Cardiac muscle cell (in vitro differentiated cells and primary cell): ENCODE results near the gene FGD3. TPM values are rescaled to one million over a fixed set of nuclear protein-coding genes. Genes with fewer than 3 reads are reported as not detected.

ENCODE experiments used
- DNase-seq, 2 donors: peaks; one replicate each; pipeline versions ENCODE4 v3.0.0 to v3.0.0-alpha.2; 2010 to 2017; ENCODE audit warnings: low read depth in 1 of 2, low spot score in 1 of 2
- H3K27ac ChIP-seq: fragments of 200-600 bp; sonication (generic); 2 replicates; pipeline ENCODE4 v1.5.1; 2016
- H3K27me3 ChIP-seq: fragments of 200-600 bp; sonication (generic); 2 replicates; pipeline ENCODE4 v1.6.0; 2016; ENCODE audit warnings: control low read depth
- H3K36me3 ChIP-seq: fragments of 200-600 bp; sonication (generic); 2 replicates; pipeline ENCODE4 v1.5.1; 2016; ENCODE audit warnings: control low read depth
- H3K4me1 ChIP-seq: fragments of 200-600 bp; sonication (generic); 2 replicates; pipeline ENCODE4 v1.8.1; 2017; ENCODE audit warnings: low read depth, mild to moderate bottlenecking, mixed run types
- H3K4me3 ChIP-seq: fragments of 200-600 bp; sonication (generic); 2 replicates; pipeline ENCODE4 v1.5.1; 2016; ENCODE audit warnings: mild to moderate bottlenecking
- H3K9me3 ChIP-seq: fragments of 200-600 bp; sonication (generic); 2 replicates; pipeline ENCODE4 v1.5.1; 2017; ENCODE audit warnings: low read depth, mild to moderate bottlenecking, control low read depth
- CTCF ChIP-seq: IDR thresholded peaks from 2 replicates; pipeline ENCODE4 v1.5.1; 2012; ENCODE audit warnings: low read depth, mild to moderate bottlenecking, low read length
- polyA plus RNA-seq: library from polyadenylated mRNA; unstranded; fragments of >200 nt; fragmentation: Nextera tagmentation; extraction: Ambion mirVana; gene quantifications from 2 replicates; pipeline ENCODE4 v1.2.1, GENCODE V29; 2016
- total RNA-seq: library from RNA; depleted of rRNA; stranded (reverse); fragments of >200 nt; gene quantifications from 2 replicates; pipeline ENCODE4 v1.2.3, GENCODE V29; 2016

FGD3 gene
- total and polyA plus RNA-seq, 2 experiments from 2014 or later, result 0.18 TPM; not detected in 1

- H3K4me3 ChIP-seq, result peak overlapping the region; percentile 13
- peaks cover 16% of the 10 kb centered on the region for H3K27me3 ChIP-seq
- H3K9me3 ChIP-seq, result no peaks in the 10 kb centered on the region
- no peak overlapping the region for H3K27ac ChIP-seq
- H3K36me3 ChIP-seq, result no peaks in the 10 kb centered on the region
- no peak for TF ChIP-seq CTCF
- no peak for DNase-seq
- H3K4me1 ChIP-seq, result no peaks in the 10 kb centered on the region
These were observed 111.8 kb downstream of the FGD3 start for GRCh38 chr9:93059011-93059714.

- TF ChIP-seq CTCF, result no peak
- DNase-seq, result no peak
- Histone ChIP-seq H3K27ac (no peak overlapping the region), H3K9me3 (no peaks in the 10 kb centered on the region), H3K4me1 (no peaks in the 10 kb centered on the region), H3K4me3 (no peak overlapping the region), H3K27me3 (peaks cover 16% of the 10 kb centered on the region), H3K36me3 (no peaks in the 10 kb centered on the region)
These were observed 112.6 kb downstream of the FGD3 start for GRCh38 chr9:93059715-93060578.

GRCh38 chr9:93060746-93061259 is 113.5 kb downstream of the FGD3 start:
- H3K27ac ChIP-seq, result no peak overlapping the region
- DNase-seq, result peak in 1 of 2 donors; percentile 81
- H3K36me3 ChIP-seq, result no peaks in the 10 kb centered on the region
- H3K4me1 ChIP-seq, result no peaks in the 10 kb centered on the region
- H3K27me3 ChIP-seq, result peaks cover 16% of the 10 kb centered on the region
- no peak for TF ChIP-seq CTCF
- no peaks in the 10 kb centered on the region for H3K9me3 ChIP-seq
- H3K4me3 ChIP-seq, result no peak overlapping the region

GRCh38 chr9:93061260-93061751 is 114.0 kb downstream of the FGD3 start:
- no peak overlapping the region for H3K27ac ChIP-seq
- H3K4me1 ChIP-seq, result no peaks in the 10 kb centered on the region
- no peak overlapping the region for H3K4me3 ChIP-seq
- H3K9me3 ChIP-seq, result no peaks in the 10 kb centered on the region
- TF ChIP-seq CTCF, result no peak
- DNase-seq, result peak in 1 of 2 donors; percentile 70
- H3K36me3 ChIP-seq, result no peaks in the 10 kb centered on the region
- peaks cover 16% of the 10 kb centered on the region for H3K27me3 ChIP-seq

- Histone ChIP-seq H3K4me3 (no peak overlapping the region), H3K27ac (no peak overlapping the region), H3K36me3 (no peaks in the 10 kb centered on the region), H3K27me3 (peaks cover 16% of the 10 kb centered on the region), H3K4me1 (no peaks in the 10 kb centered on the region), H3K9me3 (no peaks in the 10 kb centered on the region)
- TF ChIP-seq CTCF, result no peak
- no peak for DNase-seq
These were observed 114.8 kb downstream of the FGD3 start for GRCh38 chr9:93061791-93062763.
